Gastroesophageal sphincter (tissue), 4 donors: ENCODE measurements around the gene CBY3. TPM values are rescaled to one million over a fixed set of nuclear protein-coding genes. Genes with fewer than 3 reads are reported as not detected.

Source experiments
- ATAC-seq: fragments of 150-250 bp; one replicate; pipeline ENCODE4 v1.9.1; 2016; ENCODE audit warnings: mild to moderate bottlenecking, moderate library complexity
- H3K27ac ChIP-seq, 4 donors: fragments of 200-600 bp; sonication (generic) in 3 of 4; 1 replicate in 3 of 4; 2 replicates in 1 of 4; pipeline ENCODE4 v1.5.1; 2016 to 2019
- H3K27me3 ChIP-seq: fragments of 200-600 bp; sonication (generic); one replicate; pipeline ENCODE4 v1.5.1; 2019
- H3K36me3 ChIP-seq, 2 donors: fragments of 200-600 bp; sonication (generic); one replicate each; pipeline ENCODE4 v1.5.1; 2019; ENCODE audit warnings: control low read depth in 1 of 2
- H3K4me1 ChIP-seq, 3 donors: fragments of 200-600 bp; sonication (generic); 1 replicate in 2 of 3; 2 replicates in 1 of 3; pipeline ENCODE4 v1.5.1; 2016 to 2019; ENCODE audit warnings: control low read depth in 2 of 3
- H3K4me3 ChIP-seq, 2 donors: fragments of 200-600 bp; sonication (generic); one replicate each; pipeline ENCODE4 v1.5.1; 2019; ENCODE audit warnings: mild to moderate bottlenecking in 1 of 2, moderate library complexity in 1 of 2
- H3K9me3 ChIP-seq, 3 donors: fragments of 200-600 bp; sonication (generic); one replicate each; pipeline ENCODE4 v1.5.1; 2017 to 2019; ENCODE audit warnings: control low read depth in 2 of 3
- EP300 ChIP-seq: sonication (generic); formaldehyde crosslinking; IDR thresholded peaks from one replicate; pipeline ENCODE4 v1.6.1; 2017; ENCODE audit warnings: antibody characterized with exemption, mild to moderate bottlenecking
- POLR2A ChIP-seq, 2 donors: fragments of 450-650 bp; IDR thresholded peaks; one replicate each; pipeline ENCODE4 v1.6.1; 2017; ENCODE audit warnings: antibody characterized with exemption in 2 of 2, mild to moderate bottlenecking in 2 of 2, moderate library complexity in 1 of 2
- POLR2AphosphoS5 ChIP-seq: sonication (generic); formaldehyde crosslinking; IDR thresholded peaks from one replicate; pipeline ENCODE4 v1.6.1; 2017; ENCODE audit warnings: antibody characterized with exemption
- WGBS, 2 donors: methylation state at CpG; one replicate each; pipeline ENCODE4 v1.1.5; 2018; ENCODE audit warnings: low coverage in 1 of 2; 5-methylcytosine and 5-hydroxymethylcytosine counted together
- total RNA-seq, 4 donors: library from RNA; depleted of rRNA; stranded (reverse); fragments of >200 nt; gene quantifications; one replicate each; pipeline ENCODE4 v1.1.0, GENCODE V29; 2016
- TF ChIP-seq, protein P1 (sequence below), 4 experiments: fragments of 200-600 bp in 2 of 4; fragments of 450-650 bp in 2 of 4; sonication (generic) in 1 of 4; IDR thresholded peaks; one replicate each; pipeline ENCODE4 v1.5.1; 2017 to 2019; ENCODE audit warnings: antibody characterized with exemption in 4 of 4, mild to moderate bottlenecking in 2 of 4, moderate library complexity in 2 of 4

The CBY3 gene
- total RNA-seq, 4 donors from 2014 or later, result not detected

DNA sequence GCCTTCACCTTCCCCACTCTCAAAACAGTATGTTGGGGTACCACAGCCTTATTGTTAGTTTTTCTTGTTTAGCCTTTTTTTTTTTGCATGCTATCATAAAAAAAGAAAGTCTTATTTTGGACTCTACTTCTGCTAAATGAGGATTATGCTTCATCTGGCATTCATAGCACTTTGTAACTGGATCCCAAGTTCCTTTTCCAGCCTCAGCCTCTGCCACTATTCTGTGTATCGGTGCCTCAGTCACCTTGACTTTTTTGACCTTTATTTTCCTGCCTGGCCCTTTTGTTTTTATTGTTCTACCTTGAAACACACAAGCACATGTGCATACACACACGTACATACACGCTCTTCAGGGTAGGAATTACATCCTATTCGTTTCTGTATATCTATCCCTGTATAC is 43.3 kb upstream of the CBY3 start:
- ATAC-seq, result no peak
- peaks cover 0 to 100% of the 10 kb centered on the region in 2 donors for H3K36me3 ChIP-seq

DNA sequence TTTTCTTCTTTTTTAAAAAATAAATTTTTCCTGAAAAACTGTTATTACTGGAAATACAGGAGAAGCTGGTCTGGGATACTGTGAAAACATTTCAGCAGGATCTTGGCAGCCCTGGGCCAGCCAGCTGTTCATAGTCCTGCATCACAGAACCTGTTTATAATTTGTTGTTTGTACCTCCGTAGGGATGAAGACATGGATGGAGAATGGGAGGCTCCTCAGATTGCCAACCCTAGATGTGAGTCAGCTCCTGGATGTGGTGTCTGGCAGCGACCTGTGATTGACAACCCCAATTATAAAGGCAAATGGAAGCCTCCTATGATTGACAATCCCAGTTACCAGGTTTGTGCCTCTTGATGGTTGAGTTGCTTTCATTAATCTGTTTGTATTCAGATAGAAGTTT is 39.4 kb upstream of the CBY3 start:
- 71 to 83% methylated on average over 1 to 2 of the region's 2 CpGs for WGBS, 2 donors
- Histone ChIP-seq H3K27ac (no peak overlapping the region), H3K4me1 (no peaks in the 10 kb centered on the region), H3K4me3 (no peak overlapping the region), H3K36me3 (peaks cover 3 to 98% of the 10 kb centered on the region in 2 donors), H3K9me3 (no peaks in the 10 kb centered on the region), H3K27me3 (no peaks in the 10 kb centered on the region)
- TF ChIP-seq POLR2AphosphoS5 (no peak), POLR2A (IDR thresholded peaks at IDR 0.05) (no peak), EP300 (no peak)
- TF ChIP-seq, protein P1, sequence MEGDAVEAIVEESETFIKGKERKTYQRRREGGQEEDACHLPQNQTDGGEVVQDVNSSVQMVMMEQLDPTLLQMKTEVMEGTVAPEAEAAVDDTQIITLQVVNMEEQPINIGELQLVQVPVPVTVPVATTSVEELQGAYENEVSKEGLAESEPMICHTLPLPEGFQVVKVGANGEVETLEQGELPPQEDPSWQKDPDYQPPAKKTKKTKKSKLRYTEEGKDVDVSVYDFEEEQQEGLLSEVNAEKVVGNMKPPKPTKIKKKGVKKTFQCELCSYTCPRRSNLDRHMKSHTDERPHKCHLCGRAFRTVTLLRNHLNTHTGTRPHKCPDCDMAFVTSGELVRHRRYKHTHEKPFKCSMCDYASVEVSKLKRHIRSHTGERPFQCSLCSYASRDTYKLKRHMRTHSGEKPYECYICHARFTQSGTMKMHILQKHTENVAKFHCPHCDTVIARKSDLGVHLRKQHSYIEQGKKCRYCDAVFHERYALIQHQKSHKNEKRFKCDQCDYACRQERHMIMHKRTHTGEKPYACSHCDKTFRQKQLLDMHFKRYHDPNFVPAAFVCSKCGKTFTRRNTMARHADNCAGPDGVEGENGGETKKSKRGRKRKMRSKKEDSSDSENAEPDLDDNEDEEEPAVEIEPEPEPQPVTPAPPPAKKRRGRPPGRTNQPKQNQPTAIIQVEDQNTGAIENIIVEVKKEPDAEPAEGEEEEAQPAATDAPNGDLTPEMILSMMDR (IDR thresholded peaks at IDR 0.05), result no peak
- no peak for ATAC-seq

More for the DNA sequence above, 43.3 kb upstream of the CBY3 start:
- WGBS, 2 donors, result 86 to 96% methylated on average over 4 of the region's 4 CpGs
- Histone ChIP-seq H3K27me3 (no peaks in the 10 kb centered on the region), H3K4me1 (no peaks in the 10 kb centered on the region), H3K9me3 (no peaks in the 10 kb centered on the region), H3K27ac (no peak overlapping the region), H3K4me3 (no peak overlapping the region)
- TF ChIP-seq, protein P1 (IDR thresholded peaks at IDR 0.05), result no peak
- TF ChIP-seq POLR2AphosphoS5 (no peak), POLR2A (IDR thresholded peaks at IDR 0.05) (no peak), EP300 (no peak)

DNA sequence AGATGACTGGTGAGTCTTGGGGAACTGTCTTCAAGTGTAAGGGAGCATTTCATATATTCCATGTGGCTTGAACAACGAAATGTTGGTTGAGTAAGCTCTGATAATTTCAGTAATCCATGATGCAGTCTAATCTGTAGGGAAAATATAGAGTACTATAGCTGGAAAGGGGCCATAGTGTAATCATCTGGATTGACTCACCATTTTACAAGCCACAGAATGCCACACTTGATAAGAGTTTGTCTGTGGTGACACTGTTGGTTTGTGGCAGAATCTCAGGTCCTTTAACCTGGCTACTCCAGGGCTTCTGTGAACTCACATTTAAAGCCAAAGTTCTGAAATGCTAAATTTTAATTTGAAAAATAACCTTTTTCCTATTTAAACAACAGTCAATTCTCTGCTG is 35.5 kb upstream of the CBY3 start:
- peaks cover 3 to 95% of the 10 kb centered on the region in 2 donors for H3K36me3 ChIP-seq
- TF ChIP-seq POLR2A (IDR thresholded peaks at IDR 0.05) (no peak), POLR2AphosphoS5 (no peak), EP300 (no peak)
- TF ChIP-seq, protein P1 (IDR thresholded peaks at IDR 0.05), result no peak
- H3K27me3 ChIP-seq, result no peaks in the 10 kb centered on the region
- no peaks in the 10 kb centered on the region for H3K9me3 ChIP-seq
- H3K27ac ChIP-seq, result no peak overlapping the region
- H3K4me1 ChIP-seq, result no peaks in the 10 kb centered on the region
- no peak for ATAC-seq
- H3K4me3 ChIP-seq, result no peak overlapping the region
- 86 to 100% methylated on average over 1 of the region's 1 CpG for WGBS, 2 donors

DNA sequence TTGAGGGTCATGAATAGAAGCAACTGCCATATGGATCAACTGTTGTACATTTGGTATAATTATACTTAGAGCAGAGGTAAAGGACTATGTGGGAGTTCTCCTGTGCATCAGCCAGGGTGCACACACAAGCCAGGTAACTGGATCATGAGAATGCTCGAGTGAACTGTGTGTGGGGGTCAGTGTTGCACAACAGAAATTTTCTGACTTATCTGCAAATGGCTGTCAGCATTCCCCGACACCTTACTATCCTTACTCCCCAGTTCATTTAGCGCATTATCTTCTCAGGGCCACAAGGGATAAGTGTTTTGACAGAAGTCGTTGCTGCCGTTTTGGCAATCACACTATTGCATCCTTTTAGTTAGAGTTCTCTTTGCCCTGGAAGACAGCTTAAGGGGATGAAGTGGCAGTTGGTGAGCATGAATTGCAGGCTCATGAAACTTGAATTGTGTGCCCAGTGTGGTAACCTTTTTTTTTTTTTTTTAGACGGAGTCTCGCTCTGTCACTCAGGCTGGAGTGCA is 19.6 kb upstream of the CBY3 start:
- Histone ChIP-seq H3K27ac (peak overlapping the region in 2 of 4 donors; percentile 96 to 97), H3K4me3 (peak overlapping the region in 1 of 2 donors; percentile 97), H3K27me3 (no peaks in the 10 kb centered on the region), H3K9me3 (no peaks in the 10 kb centered on the region), H3K4me1 (peaks cover 0 to 64% (median 15%) of the 10 kb centered on the region in 3 donors), H3K36me3 (peaks cover 0 to 23% of the 10 kb centered on the region in 2 donors)
- 14 to 45% methylated on average over 3 to 7 of the region's 7 CpGs for WGBS, 2 donors
- ATAC-seq, result no peak
- TF ChIP-seq, protein P1 (IDR thresholded peaks at IDR 0.05), result no peak
- no peak for TF ChIP-seq POLR2AphosphoS5
- no peak for TF ChIP-seq EP300
- TF ChIP-seq POLR2A (IDR thresholded peaks at IDR 0.05), result no peak

DNA sequence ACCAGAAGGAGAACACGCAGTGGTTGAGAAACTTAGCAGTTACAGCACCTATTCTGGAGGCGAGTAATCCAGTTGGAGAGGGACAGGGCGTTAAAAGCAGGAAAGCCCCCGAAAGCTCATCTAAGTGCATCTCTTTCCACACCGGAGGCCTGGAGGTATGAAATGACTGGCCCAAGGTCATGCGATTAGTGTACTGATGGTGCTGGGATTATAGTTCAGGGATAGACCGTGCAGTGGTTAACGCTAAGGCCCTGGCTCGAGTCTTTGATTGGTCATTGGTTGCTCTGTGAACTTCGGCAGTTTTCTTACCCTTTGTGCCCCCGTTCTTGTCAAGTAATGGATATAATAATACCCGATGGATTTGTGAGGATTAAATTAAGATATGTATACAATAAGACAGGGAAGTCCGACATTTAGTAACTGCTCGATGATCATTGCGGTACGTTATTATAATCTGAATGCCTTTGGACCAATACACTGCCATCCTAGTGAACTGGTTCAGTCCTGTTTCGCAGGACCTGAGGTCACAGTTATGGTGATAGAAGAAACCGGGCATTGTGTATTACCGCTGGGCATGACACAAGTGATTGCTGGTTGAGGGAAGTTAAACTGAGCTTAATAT is 18.9 kb upstream of the CBY3 start:
- H3K27ac ChIP-seq, result peak overlapping the region; percentile 92 to 97 (median 96)
- H3K27me3 ChIP-seq, result no peaks in the 10 kb centered on the region
- peaks cover 0 to 16% of the 10 kb centered on the region in 2 donors for H3K36me3 ChIP-seq
- H3K4me1 ChIP-seq, result peaks cover 0 to 61% (median 15%) of the 10 kb centered on the region in 3 donors
- TF ChIP-seq EP300 (no peak), POLR2AphosphoS5 (no peak), POLR2A (IDR thresholded peaks at IDR 0.05) (no peak)
- TF ChIP-seq, protein P1 (IDR thresholded peaks at IDR 0.05), result no peak
- H3K9me3 ChIP-seq, result no peaks in the 10 kb centered on the region
- H3K4me3 ChIP-seq, result peak overlapping the region; percentile 84 to 97
- 0 to 2% methylated on average over 15 to 16 of the region's 19 CpGs for WGBS, 2 donors
- no peak for ATAC-seq
